ENCODE results near the gene CCDC102A.

CCDC102A gene

DNA sequence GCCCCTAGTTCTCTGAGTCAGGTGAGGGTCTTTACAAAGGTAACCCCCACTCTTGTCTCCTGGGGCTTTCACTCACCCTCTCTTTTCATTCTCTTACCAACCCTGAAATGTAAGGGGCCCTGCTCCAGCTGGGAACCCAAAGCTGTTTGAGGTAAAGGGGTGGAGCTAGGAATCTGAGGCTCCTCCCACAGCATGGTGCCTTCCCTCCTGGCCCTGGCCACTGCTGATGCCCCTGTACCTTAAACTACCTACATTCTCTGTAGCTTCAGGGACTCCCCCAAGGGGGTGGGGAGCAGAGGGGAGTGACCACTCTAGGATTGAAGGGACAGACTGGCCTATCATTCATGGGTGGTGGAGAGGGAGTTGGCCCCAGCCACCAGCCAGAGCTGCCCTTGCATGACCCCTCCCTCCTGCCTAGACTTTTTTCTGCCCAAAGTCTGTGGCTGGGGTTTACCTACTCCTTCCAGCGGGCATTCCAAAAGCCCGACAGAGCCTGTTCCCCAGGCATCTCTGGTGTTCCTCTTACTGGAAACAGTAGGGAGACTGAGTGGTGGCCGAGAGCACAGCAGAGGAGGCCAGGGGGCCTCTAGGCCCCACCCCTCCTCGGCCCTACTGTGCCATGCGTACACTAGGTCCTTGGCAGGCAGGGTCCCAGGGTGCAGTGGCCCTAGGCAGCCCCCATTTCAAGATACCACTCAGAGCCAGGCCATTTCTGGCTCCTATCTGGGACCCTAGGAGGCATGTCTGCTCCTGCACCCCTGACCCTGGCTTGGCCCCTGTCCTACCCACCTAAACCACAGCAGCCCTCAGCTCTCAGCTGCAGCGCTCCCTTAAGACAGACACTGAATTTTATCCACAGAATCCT is 59.6 kb downstream of the CCDC102A start:
- FAIRE-seq, result no peak

DNA sequence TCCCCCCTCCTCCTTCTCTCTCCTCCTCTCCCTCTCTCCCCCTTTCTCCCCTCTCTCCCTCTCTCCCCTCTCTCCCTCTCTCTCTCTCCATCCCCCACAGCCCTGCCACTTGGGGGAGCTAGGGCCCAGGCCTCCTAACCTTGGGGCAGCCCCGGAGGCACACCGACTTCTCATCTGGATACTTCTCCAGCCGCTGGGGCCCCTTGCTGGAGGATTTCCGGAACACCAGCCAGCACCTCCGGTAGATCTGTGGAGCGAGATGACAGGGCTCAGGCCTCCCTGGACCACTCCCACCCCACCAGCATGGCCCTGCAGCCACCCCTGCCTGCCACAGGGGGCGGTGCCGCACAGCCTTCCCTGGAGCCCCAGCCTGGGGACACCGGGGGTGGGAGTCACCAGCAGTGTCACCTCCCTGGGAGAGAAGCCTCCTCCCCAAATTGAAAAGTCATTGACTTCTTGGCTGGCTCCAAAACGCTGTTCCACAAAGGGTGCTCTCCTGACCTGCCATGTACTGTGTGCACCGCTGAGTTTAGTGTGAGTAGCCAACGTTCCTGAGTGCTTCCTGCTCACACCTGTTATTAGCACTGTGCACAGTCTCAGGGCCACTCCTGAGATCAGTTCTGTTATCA is 60.5 kb downstream of the CCDC102A start:
- FAIRE-seq, result no peak

DNA sequence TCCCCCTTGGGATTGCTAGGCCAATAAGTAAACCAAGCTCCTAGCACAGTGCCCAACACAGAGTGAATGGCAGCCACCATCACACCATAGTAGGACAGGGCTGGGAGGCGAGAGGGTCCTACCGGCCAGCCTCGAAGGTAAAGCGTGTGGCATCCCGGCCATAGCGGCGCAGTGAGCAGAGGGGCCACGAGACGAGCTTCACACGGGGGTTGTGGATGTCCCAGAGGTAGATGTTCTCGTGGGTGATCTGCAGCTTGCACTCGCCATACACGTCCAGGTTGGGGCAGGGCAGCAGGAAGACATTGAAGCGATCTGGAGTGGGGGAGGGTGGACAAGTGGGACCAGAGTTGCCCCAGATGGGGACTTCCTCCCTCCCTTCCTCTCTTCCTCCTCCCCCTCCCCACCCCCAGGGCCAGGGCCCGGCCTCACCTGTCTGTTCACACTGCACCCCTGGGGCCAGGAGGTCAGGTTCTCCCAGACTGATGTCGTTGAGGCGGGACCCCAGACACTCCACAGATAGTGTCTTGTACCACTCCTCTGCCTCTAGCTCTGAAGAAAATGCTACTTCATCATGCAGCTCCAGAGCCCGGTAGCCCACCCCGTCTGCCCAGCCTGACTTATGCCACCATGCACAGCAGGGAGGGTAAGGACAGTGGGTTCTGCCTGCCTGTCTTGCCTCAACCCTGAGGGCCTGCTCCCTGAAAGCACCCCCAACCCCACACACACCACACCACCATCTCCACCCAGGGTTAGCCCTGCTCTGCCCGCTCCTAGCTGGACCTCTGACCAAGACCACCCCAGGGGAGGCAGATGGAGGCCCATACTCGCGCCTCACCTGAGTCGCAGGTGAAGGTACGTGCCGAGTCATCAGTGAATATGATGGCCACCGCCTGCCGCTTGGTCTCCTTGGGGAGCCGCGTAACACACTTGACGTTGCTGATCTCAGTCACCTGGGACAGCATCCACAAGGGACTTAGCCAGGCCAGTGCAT is 61.4 kb downstream of the CCDC102A start:
- FAIRE-seq, result no peak

DNA sequence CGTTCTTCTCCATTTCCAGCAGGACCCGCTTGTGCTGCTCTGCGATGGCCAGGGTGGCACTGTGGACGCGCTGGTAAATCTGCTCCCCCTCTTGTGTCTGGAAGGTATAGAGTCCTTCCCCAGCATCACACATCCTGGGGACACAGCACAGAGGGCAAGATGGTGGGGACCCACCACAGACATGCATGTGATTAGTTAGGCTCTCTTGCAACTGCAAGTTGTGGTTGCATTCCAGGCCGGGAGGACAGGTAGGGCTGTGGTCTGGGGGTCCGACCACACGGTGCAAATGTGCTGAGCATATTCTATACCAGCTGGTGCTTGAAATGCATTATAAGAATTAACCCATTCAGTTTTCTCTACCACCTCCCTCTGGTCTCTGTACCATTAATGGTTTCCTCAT is 62.5 kb downstream of the CCDC102A start:
- FAIRE-seq, result no peak

DNA sequence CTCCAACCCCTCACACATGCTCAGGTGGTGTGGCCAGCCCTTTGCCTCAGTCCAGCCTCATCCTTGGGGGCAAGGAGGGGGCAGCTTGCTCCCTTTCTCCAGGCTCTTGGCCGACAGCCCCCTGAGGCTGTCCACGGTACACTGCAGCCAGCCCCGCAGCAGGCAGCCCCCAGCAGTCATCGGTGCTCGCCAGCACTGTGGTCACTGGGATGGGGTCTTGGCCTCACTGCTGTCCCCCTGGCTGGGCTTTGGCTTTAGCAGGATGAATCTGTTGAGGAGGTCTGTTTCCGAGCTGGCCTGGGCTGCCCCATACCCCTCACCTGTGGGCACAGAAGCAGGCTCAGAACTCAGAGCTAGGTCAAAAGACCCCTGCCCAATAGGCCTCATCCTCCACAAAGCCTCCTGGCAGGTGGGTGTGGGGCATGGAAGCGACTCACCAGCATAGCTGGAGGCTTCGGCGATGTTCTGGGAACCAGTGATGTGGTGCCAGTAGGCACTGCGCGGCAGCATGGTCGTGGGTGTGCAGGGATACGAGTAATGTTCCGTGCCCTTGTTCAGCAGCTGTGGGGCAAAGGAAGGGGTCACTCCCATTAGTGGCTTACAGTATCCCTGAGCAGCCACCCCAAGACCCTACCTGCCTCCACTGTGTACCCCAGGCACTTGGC is 63.1 kb downstream of the CCDC102A start:
- FAIRE-seq, result no peak

DNA sequence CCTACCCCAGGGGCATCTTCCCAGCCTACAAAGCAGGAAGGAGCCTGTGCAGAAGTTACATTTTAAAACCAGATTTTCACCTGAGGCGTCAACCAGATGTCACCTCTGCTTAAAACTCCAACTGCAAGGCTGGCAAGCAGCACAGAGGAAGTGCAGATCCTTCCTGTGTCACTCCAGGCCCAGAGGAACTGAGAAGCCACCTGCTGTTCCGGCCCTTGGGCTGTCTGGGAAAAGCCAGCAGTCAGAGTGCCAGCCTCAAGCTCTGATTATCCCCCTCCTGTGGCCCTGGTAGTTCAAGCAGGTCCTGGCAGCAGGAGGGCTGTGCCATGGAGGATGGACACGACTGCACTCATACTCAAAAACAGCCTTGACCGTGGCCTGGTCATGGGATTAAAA is 63.7 kb downstream of the CCDC102A start:
- FAIRE-seq, result no peak

DNA sequence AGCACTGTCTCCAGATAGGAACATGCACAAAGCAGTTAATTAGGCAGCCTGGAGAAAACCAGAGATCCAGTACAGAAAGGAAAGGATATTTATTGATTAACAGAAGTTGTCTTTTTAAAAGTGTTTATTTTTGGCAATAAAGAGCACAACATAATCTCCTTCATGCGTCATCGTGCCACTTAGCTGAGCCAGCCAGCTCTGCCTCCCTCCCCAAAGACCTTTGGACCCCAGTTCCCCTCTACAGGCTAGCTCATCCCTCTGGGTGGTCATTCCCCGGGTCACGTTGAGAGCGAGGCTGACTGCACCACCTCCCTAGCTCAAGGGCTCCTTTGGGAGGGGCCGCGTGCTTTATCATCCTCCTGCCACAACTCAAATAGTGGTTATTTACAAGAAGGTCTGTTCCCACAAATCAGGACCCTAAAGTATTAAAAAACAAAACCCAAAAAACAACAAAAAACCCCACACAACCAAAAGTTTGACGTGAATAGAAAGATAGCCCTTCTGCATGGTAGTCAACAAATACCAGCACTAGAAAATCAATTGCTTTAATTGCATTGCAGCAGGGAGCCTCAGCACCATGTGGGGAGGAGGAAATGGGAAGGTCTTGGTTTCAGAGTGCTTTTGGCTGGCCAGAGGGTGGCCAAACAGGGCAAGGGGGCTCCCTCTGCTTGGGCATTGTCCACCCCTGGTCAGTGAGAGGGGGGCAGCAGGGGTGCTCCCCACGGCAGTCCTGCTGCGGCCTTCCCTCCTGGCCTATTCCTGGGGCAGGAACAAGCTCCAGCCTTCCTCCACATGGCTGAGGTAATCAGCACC is 64.3 kb downstream of the CCDC102A start:
- no peak for FAIRE-seq

DNA sequence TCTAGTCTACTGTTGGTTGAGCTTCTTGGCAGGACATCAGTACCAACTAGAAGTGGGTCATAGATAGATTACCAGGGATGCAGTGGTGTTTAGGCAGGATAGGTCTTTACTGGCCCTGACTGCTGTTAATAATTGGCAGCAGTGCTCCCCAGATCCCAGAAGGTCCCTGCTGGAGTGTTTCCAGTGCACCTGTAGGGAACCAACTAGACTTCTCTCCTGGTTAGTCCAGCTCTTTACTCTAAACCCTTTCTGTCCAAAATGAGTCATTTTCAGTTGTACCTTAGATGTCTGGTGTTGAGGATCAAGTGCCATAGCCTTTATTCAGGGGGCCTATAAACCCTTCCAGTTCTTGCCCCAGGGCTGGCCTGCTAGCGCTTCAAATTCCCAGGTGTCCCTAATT is 65.2 kb downstream of the CCDC102A start:
- FAIRE-seq, result no peak

DNA sequence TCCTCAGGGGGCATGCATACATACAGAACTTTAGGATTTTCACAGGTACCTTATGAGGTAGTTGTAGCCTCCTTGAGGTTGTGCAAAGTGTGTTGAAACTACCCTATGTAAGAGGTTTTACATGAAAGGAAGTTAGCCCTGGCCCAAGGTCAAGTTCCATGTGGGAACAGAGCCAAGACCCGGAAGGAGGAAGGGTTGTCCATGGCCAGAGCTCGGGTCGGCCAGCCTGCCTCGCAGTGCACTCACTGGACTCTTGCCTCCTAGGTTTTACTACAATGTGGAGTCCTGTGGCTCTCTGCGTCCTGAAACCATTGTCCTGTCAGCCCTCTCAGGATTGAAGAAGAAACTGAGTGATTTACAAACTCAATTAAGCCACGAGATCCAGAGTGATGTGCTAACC is 65.7 kb downstream of the CCDC102A start:
- no peak for FAIRE-seq

DNA sequence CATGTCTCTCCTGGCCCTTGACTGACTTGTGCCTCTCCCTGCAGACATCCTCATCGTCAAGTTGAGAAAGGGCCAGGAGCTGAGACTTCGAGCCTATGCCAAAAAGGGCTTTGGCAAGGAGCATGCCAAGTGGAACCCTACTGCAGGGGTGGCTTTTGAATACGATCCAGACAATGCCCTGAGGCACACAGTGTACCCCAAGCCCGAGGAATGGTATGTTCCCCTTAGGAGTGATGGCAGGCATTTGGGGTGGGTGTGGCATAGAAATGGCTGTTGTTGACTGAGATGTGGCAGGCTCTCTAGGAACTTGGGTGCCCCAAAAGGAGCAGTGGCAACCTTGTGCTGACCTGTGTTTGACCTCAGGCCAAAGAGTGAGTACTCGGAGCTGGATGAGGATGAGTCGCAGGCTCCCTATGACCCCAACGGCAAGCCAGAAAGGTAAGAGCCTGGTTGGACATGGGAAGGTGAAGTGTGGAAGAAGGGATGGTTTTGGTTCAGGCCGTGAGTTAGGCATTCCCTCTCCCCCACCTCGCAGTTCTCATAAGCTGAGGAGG is 66.4 kb downstream of the CCDC102A start:
- no peak for FAIRE-seq

DNA sequence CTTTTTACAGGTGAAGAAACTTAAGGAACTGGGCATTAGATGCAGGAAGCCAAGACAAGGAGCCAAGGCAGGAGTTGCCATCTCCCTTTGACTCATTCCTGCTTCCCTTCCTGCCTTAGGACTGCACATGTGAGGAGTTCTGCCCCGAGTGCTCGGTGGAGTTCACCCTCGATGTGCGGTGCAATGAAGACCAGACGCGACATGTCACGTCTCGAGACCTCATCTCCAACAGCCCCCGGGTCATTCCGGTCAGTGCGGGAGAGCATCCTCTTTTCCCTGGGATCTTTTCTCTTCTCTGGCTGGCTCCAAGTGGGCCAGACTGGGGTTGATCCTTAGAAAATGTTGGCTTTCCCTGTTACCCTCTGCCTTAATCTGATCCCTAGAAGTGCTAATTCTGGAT is 67.3 kb downstream of the CCDC102A start:
- FAIRE-seq, result no peak

DNA sequence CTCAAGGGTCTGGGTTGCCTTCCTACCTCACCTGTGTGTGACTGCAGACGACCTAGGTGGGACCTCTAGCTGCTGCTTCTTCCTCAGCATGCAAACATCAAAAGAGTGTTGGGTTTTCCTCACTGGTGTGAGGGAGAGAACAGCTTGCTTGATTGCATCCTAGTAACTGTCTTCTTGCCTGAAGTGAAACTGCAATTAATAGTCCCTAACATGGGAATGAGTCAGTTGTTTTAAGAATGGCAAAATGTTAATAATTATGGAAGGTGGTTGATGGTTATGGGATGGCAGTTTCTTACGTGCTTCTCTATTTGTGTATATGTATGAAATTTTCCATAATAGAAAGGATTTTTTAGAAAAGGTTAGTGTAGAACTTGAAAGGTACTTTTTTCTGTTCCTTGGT is 68.0 kb downstream of the CCDC102A start:
- no peak for FAIRE-seq

DNA sequence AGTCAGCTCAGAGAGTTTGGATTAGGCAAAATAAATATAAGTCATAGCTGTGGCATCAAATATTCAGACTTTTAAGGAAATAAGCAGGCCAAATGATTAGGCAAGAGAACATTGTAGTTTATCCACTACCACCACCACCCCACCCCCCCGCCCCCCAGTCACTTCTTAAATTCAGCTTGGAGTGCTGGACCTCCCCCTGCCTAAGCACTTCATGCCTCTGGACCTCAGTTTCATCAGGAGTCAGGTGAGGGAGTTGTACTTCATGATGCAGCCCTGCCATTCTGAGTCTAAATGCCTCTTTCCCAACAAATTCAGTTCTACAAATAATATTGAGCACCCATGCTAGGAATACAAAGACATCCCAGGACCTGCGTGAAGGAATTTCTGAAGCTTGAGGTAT is 71.8 kb downstream of the CCDC102A start:
- FAIRE-seq, result no peak

DNA sequence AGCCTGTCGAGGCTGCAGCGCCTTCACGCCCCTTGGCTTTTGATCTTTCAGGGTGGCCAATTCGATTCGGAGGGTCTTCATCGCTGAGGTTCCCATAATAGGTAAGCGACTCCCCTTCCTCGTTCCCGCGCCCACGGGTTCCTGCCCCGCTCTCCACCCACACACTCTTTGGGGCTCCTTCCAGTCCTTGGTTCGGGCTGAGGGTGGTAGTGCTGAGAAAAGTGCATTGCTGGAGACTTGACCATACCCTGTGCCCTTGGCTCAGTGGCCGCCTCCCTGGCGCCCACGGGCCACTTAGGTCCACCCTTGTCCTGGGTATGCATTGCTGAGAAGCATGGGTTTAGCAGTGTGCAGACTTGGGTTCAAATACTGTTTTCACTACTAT is 73.4 kb downstream of the CCDC102A start:
- no peak for FAIRE-seq

DNA sequence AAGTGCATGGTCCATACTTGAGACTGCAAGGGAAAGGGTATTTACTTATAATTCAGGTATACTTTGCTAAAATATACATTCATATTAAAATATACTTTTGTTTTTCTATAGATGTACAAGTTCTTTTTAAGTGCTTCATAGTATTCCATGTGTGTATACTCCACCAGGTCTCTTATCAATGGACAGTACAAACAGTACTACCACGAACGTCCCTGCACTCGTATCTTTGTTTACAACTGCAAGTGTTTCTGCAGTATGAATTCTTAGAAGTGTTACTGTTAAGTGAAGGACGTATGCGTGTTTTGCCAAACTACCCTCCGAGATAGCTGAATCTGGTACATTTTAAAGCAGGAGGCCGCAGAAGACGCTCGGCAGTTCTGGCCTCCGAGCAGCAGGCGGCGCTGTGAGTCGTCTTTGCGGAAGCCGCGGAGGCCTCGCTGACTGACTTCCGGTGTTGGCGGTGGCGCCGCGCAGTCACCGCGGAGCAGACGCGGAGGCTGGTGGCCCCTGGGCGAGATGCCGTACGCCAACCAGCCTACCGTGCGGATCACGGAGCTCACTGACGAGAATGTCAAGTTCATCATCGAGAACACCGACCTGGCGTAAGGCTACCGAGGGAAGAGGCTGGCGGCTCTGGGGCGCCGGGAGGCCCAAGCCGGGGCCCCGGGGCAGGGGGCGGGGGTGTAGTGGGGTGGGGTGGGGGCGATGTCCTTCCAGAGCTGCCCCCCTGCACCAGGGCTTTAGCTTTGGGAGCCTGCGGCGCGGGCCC is 74.0 kb downstream of the CCDC102A start, which contains the start of gene POLR2C:
Gene POLR2C, plus strand, starts transcription at position 471 of the 769 bp plus-strand sequence. Its CDS starts 46 bp downstream, at position 517.
- FAIRE-seq, result no peak

All from islet of Langerhans (tissue), 1 donor.